ENCODE measurements around the gene GRB10. TPM values are rescaled to one million over a fixed set of nuclear protein-coding genes. Genes with fewer than 3 reads are reported as not detected.
A peak's percentile ranks its signal among the peaks of the same experiment; 100 is the strongest.

The GRB10 gene
- total and polyA plus RNA-seq, 2 donors (not counting 3 experiments of a cell fraction or from before 2014, with no cell fraction given): 43.7 to 240 TPM

- CTCF ChIA-PET: no interaction called here
- Histone ChIP-seq H3K36me3 (ENCODE audit: control insufficient read depth in 2 of 2, extremely low read depth in 1 of 2, insufficient read depth in 2 of 2, low read length in 2 of 2) (no peaks in the 10 kb centered on the region), H3K9ac (replicated peaks; ENCODE audit: extremely low read depth, insufficient read depth, low read length) (no peak overlapping the region), H3K4me1 (ENCODE audit: control insufficient read depth, extremely low read depth, insufficient read depth, low read length) (peaks cover 18% of the 10 kb centered on the region), H3K4me2 (ENCODE audit: insufficient read depth, low read length) (no peak overlapping the region), H2AFZ (ENCODE audit: low read depth, low read length) (peak overlapping the region; percentile 70), H3K4me3 (replicated peaks in 1 of 3; ENCODE audit: insufficient read depth in 1 of 3, low read depth in 1 of 3, low read length in 3 of 3) (no peak overlapping the region), H3K27ac (ENCODE audit: insufficient read depth, low read depth, low read length) (peak overlapping the region; percentile 33), H4K20me1 (replicated peaks; ENCODE audit: control insufficient read depth, extremely low read depth, insufficient read depth, low read length) (no peaks in the 10 kb centered on the region), H3K79me2 (ENCODE audit: control insufficient read depth, insufficient read depth, low read length) (no peaks in the 10 kb centered on the region), H3K9me3 (replicated peaks; ENCODE audit: control insufficient read depth, insufficient read depth, low read length) (no peaks in the 10 kb centered on the region), H3K9me1 (replicated peaks; ENCODE audit: control insufficient read depth, extremely low read depth, insufficient read depth, low read length) (no peaks in the 10 kb centered on the region), H3K27me3 (ENCODE audit: control insufficient read depth in 2 of 2, insufficient read depth in 2 of 2, low read length in 2 of 2) (no peaks in the 10 kb centered on the region)
- intact Hi-C loops (cut with micrococcal nuclease): no loop called here
- BruUV-seq (replicated peaks): no TSS peak
- dilution Hi-C loops (cut with MboI; ENCODE audit: extremely low pct_ligation_motif_present, low sequenced_read_pairs): no loop called here
- POLR2A ChIA-PET: no interaction called here
- FAIRE-seq: peak; percentile 88
- TF ChIP-seq JUN (IDR thresholded peaks at IDR 0.05; ENCODE audit: borderline replicate concordance, insufficient read depth, insufficient read length, low read depth): peak; percentile 16
- no peak for TF ChIP-seq CTCF (IDR thresholded peaks at IDR 0.05; ENCODE audit: extremely low read depth in 1 of 2, insufficient read depth in 1 of 2, low read depth in 1 of 2, low read length in 2 of 2)
- no peak for TF ChIP-seq POLR2AphosphoS5 (IDR thresholded peaks at IDR 0.05; ENCODE audit: insufficient read depth, low read depth, low read length)
- peak; percentile 83 for DNase-seq (ENCODE audit: low read depth, low spot score)
Observed at GRCh38 chr7:50812841-50813475, 30.3 kb upstream of the GRB10 start.

GRCh38 chr7:50812094-50812493 lies 29.4 kb upstream of the GRB10 start:
- H3K9ac ChIP-seq (replicated peaks; ENCODE audit: extremely low read depth, insufficient read depth, low read length): no peak overlapping the region
- POLR2A ChIA-PET: no interaction called here
- FAIRE-seq (no peak), DNase-seq (ENCODE audit: low read depth, low spot score) (no peak)
- no peak overlapping the region for H3K27ac ChIP-seq (ENCODE audit: insufficient read depth, low read depth, low read length)
- intact Hi-C loops (cut with micrococcal nuclease) (no loop called here), dilution Hi-C loops (cut with MboI; ENCODE audit: extremely low pct_ligation_motif_present, low sequenced_read_pairs) (no loop called here)
- no peak overlapping the region for H3K4me3 ChIP-seq (replicated peaks in 1 of 3; ENCODE audit: insufficient read depth in 1 of 3, low read depth in 1 of 3, low read length in 3 of 3)
- TF ChIP-seq JUN (IDR thresholded peaks at IDR 0.05; ENCODE audit: borderline replicate concordance, insufficient read depth, insufficient read length, low read depth) (no peak), MYC (IDR thresholded peaks at IDR 0.05; ENCODE audit: low read depth, low read length) (no peak), FOS (IDR thresholded peaks at IDR 0.05; ENCODE audit: borderline replicate concordance, insufficient read depth, low read length) (no peak), POLR2AphosphoS5 (IDR thresholded peaks at IDR 0.05; ENCODE audit: insufficient read depth, low read depth, low read length) (no peak), GATA2 (IDR thresholded peaks at IDR 0.05; ENCODE audit: insufficient read depth, insufficient read length, low read depth, low read length) (no peak), EZH2 (IDR thresholded peaks at IDR 0.05; ENCODE audit: borderline replicate concordance, low read depth, low read length, severe bottlenecking) (no peak), POLR2A (IDR thresholded peaks at IDR 0.05; ENCODE audit: low read depth, low read length) (no peak), MAX (IDR thresholded peaks at IDR 0.05; ENCODE audit: insufficient read depth, insufficient read length) (no peak), CTCF (IDR thresholded peaks at IDR 0.05; ENCODE audit: extremely low read depth in 1 of 2, insufficient read depth in 1 of 2, low read depth in 1 of 2, low read length in 2 of 2) (no peak)
- H3K4me1 ChIP-seq (ENCODE audit: control insufficient read depth, extremely low read depth, insufficient read depth, low read length): peaks cover 13% of the 10 kb centered on the region
- CTCF ChIA-PET: no interaction called here
- H2AFZ ChIP-seq (ENCODE audit: low read depth, low read length): peak overlapping the region; percentile 20
- no peak overlapping the region for H3K4me2 ChIP-seq (ENCODE audit: insufficient read depth, low read length)
- H3K9me3 ChIP-seq (replicated peaks; ENCODE audit: control insufficient read depth, insufficient read depth, low read length): no peaks in the 10 kb centered on the region
- H3K27me3 ChIP-seq (ENCODE audit: control insufficient read depth in 2 of 2, insufficient read depth in 2 of 2, low read length in 2 of 2): no peaks in the 10 kb centered on the region
- H4K20me1 ChIP-seq (replicated peaks; ENCODE audit: control insufficient read depth, extremely low read depth, insufficient read depth, low read length): no peaks in the 10 kb centered on the region
- H3K79me2 ChIP-seq (ENCODE audit: control insufficient read depth, insufficient read depth, low read length): no peaks in the 10 kb centered on the region
- no peaks in the 10 kb centered on the region for H3K9me1 ChIP-seq (replicated peaks; ENCODE audit: control insufficient read depth, extremely low read depth, insufficient read depth, low read length)
- BruUV-seq (replicated peaks): no TSS peak
- no peaks in the 10 kb centered on the region for H3K36me3 ChIP-seq (ENCODE audit: control insufficient read depth in 2 of 2, extremely low read depth in 1 of 2, insufficient read depth in 2 of 2, low read length in 2 of 2)

Data from endothelial cell of umbilical vein (primary cell).